HCT116 (cell line): ENCODE results near the gene C2orf76. TPM values are rescaled to one million over a fixed set of nuclear protein-coding genes. Genes with fewer than 3 reads are reported as not detected.

ENCODE experiments used
- ATAC-seq: fragments of 200-7000 bp; cut with Tn5 transposase; 2 replicates; pipeline ENCODE4 v1.9.1; 2020; ENCODE audit warnings: mild to moderate bottlenecking, moderate library complexity
- BruUV-seq: library from RNA; stranded (reverse); fragments of 400-500 nt; replicated peaks from 2 replicates; lab custom pipeline; 2021; lab: Mats Ljungman, UMichigan
- CTCF ChIA-PET: fragments of 300-600 bp; sonication (Branson Sonifier 250); formaldehyde crosslinking; loops from one replicate; lab custom pipeline; 2021; ENCODE audit warnings: antibody characterized with exemption; lab: Charles Lee
- POLR2A ChIA-PET: fragments of 300-600, 350-600 bp; sonication (Branson Sonifier 250); formaldehyde crosslinking; loops from one replicate; lab custom pipeline; 2021; ENCODE audit warnings: antibody characterized with exemption; lab: Charles Lee
- RAD21 ChIA-PET, 2 experiments: fragments of 300-600 bp; sonication (Branson Sonifier 250); formaldehyde crosslinking; loops; one replicate each; lab custom pipeline; 2023; ENCODE audit warnings: low total read pairs in 2 of 2; ENCODE audit not compliant: uncharacterized antibody in 2 of 2, unreplicated experiment in 2 of 2, low non-redundant PET in 1 of 2; lab: Charles Lee
- DNase-seq: peaks from one replicate; pipeline ENCODE4 v3.0.0-alpha.2; 2010; ENCODE audit warnings: low read depth, low spot score
- H2AFZ ChIP-seq: fragments of 200-600 bp; shearing (Covaris generic), sonication (generic); 2 replicates; pipeline ENCODE4 v1.6.1; 2017; ENCODE audit warnings: low read depth, mixed run types, mixed read lengths, antibody characterized with exemption, low read length; ENCODE audit not compliant: poor library complexity, severe bottlenecking
- H3K27ac ChIP-seq: 2 replicates; pipeline ENCODE4 v1.5.1; 2012; ENCODE audit warnings: low read depth, low read length
- H3K27me3 ChIP-seq: fragments of 200-600 bp; sonication (generic); 2 replicates; pipeline ENCODE4 v1.6.1; 2016; ENCODE audit warnings: mixed run types, low read length, mixed read lengths; ENCODE audit not compliant: insufficient read depth
- H3K36me3 ChIP-seq, 2 experiments: fragments of 200-500 bp in 1 of 2; fragments of 200-600 bp in 1 of 2; sonication (Bioruptor generic) in 1 of 2; sonication (generic) in 1 of 2; 2 replicates each; pipeline versions ENCODE4 v1.5.1 to v1.6.1; 2014 to 2016; ENCODE audit warnings: low read length in 2 of 2, inconsistent platforms in 1 of 2, mixed read lengths in 1 of 2, mixed run types in 1 of 2; ENCODE audit not compliant: insufficient read depth in 2 of 2, control insufficient read depth in 1 of 2
- H3K4me1 ChIP-seq, 2 experiments: fragments of 200-600 bp in 1 of 2; sonication (generic) in 1 of 2; 2 replicates each; pipeline versions ENCODE4 v1.5.1 to v1.6.1; 2012 to 2017; ENCODE audit warnings: low read length in 2 of 2, inconsistent platforms in 1 of 2, mild to moderate bottlenecking in 1 of 2, mixed read lengths in 1 of 2, mixed run types in 1 of 2, moderate library complexity in 1 of 2; ENCODE audit not compliant: insufficient read depth in 2 of 2, control insufficient read depth in 1 of 2
- H3K4me2 ChIP-seq: fragments of 200-600 bp; sonication (generic); 2 replicates; pipeline ENCODE4 v1.6.1; 2017; ENCODE audit warnings: mixed run types, low read length, mixed read lengths
- H3K4me3 ChIP-seq, 2 experiments: fragments of 200-600 bp in 1 of 2; sonication (generic) in 1 of 2; replicated peaks in 1 of 2; 2 replicates each; pipeline ENCODE4 v1.5.1; 2011 to 2016; ENCODE audit warnings: low read length in 2 of 2, control low read depth in 1 of 2, low read depth in 1 of 2, mild to moderate bottlenecking in 1 of 2, mixed read lengths in 1 of 2, mixed run types in 1 of 2
- H3K79me2 ChIP-seq: fragments of 200-600 bp; sonication (generic); 2 replicates; pipeline ENCODE4 v1.6.1; 2017; ENCODE audit warnings: mild to moderate bottlenecking, mixed run types, low read length, moderate library complexity, mixed read lengths; ENCODE audit not compliant: insufficient read depth
- H3K9ac ChIP-seq: fragments of 200-600 bp; sonication (generic); 2 replicates; pipeline ENCODE4 v1.6.1; 2016; ENCODE audit warnings: low read length, mixed read lengths
- H3K9me2 ChIP-seq: fragments of 200-600 bp; sonication (generic), shearing (Covaris generic); 2 replicates; pipeline ENCODE4 v1.6.1; 2017; ENCODE audit warnings: mixed run types, mild to moderate bottlenecking, moderate library complexity; ENCODE audit not compliant: insufficient read depth
- H3K9me3 ChIP-seq, 2 experiments: fragments of 200-500 bp in 1 of 2; fragments of 200-600 bp in 1 of 2; sonication (Bioruptor generic) in 1 of 2; sonication (generic) in 1 of 2; 2 replicates each; pipeline ENCODE4 v1.6.1; 2014 to 2017; ENCODE audit warnings: low read length in 2 of 2, mixed read lengths in 2 of 2, inconsistent platforms in 1 of 2, low read depth in 1 of 2, mild to moderate bottlenecking in 1 of 2, mixed run types in 1 of 2, moderate library complexity in 1 of 2; ENCODE audit not compliant: control insufficient read depth in 1 of 2, insufficient read depth in 1 of 2
- H4K20me1 ChIP-seq: fragments of 200-600 bp; sonication (generic), shearing (Covaris generic); 2 replicates; pipeline ENCODE4 v1.6.1; 2017; ENCODE audit warnings: mixed run types, mild to moderate bottlenecking, moderate library complexity; ENCODE audit not compliant: insufficient read depth
- ATF3 ChIP-seq: IDR thresholded peaks from 2 replicates; pipeline ENCODE4 v1.6.1; 2012
- CEBPB ChIP-seq: IDR thresholded peaks from 2 replicates; pipeline ENCODE4 v1.6.1; 2012; ENCODE audit warnings: low read depth
- CTCF ChIP-seq, 3 experiments: fragments of 200-600 bp in 1 of 3; sonication (generic) in 1 of 3; IDR thresholded peaks in 2 of 3; conservative IDR thresholded peaks in 1 of 3; 2 replicates each; pipeline ENCODE4 v1.5.1; 2012 to 2017; ENCODE audit warnings: low read depth in 2 of 3, low read length in 2 of 3, antibody characterized with exemption in 1 of 3, borderline replicate concordance in 1 of 3, control low read depth in 1 of 3, mild to moderate bottlenecking in 1 of 3, mixed read lengths in 1 of 3, mixed run types in 1 of 3, moderate library complexity in 1 of 3; ENCODE audit not compliant: insufficient read depth in 1 of 3
- EGR1 ChIP-seq: IDR thresholded peaks from 2 replicates; pipeline ENCODE4 v1.6.1; 2012; ENCODE audit warnings: low read depth
- ELF1 ChIP-seq: IDR thresholded peaks from 2 replicates; pipeline ENCODE4 v1.6.1; 2012; ENCODE audit warnings: low read depth, borderline replicate concordance
- EZH2phosphoT487 ChIP-seq: fragments of 200-600 bp; IDR thresholded peaks from 2 replicates; pipeline ENCODE4 v1.6.1; 2018; ENCODE audit warnings: antibody characterized with exemption, borderline replicate concordance
- FOSL1 ChIP-seq: IDR thresholded peaks from 2 replicates; pipeline ENCODE4 v1.6.1; 2012; ENCODE audit warnings: low read depth
- JUND ChIP-seq: IDR thresholded peaks from 2 replicates; pipeline ENCODE4 v1.6.1; 2012
- MAX ChIP-seq: IDR thresholded peaks from 2 replicates; pipeline ENCODE4 v1.6.1; 2012
- POLR2A ChIP-seq: IDR thresholded peaks from 2 replicates; pipeline ENCODE4 v1.7.0; 2011; ENCODE audit warnings: borderline replicate concordance; ENCODE audit not compliant: insufficient read depth, insufficient read length; ENCODE audit errors: extremely low read depth
- POLR2AphosphoS5 ChIP-seq: IDR thresholded peaks from 2 replicates; pipeline ENCODE4 v1.6.1; 2011; ENCODE audit warnings: mild to moderate bottlenecking, low read depth, low read length, moderate library complexity
- RAD21 ChIP-seq: IDR thresholded peaks from 2 replicates; pipeline ENCODE4 v1.6.1; 2012; ENCODE audit warnings: low read depth, mild to moderate bottlenecking
- REST ChIP-seq: IDR thresholded peaks from 2 replicates; pipeline ENCODE4 v1.6.1; 2012; ENCODE audit warnings: low read depth
- SIN3A ChIP-seq: IDR thresholded peaks from 2 replicates; pipeline ENCODE4 v1.6.1; 2012; ENCODE audit warnings: low read depth
- SP1 ChIP-seq: IDR thresholded peaks from 2 replicates; pipeline ENCODE4 v1.6.1; 2012; ENCODE audit warnings: low read depth
- SRF ChIP-seq: IDR thresholded peaks from 2 replicates; pipeline ENCODE4 v1.6.1; 2012; ENCODE audit warnings: low read depth
- TCF7L2 ChIP-seq: IDR thresholded peaks from 2 replicates; pipeline ENCODE4 v1.7.0; 2011; ENCODE audit warnings: borderline replicate concordance, inconsistent platforms; ENCODE audit not compliant: insufficient read depth, insufficient read length; ENCODE audit errors: extremely low read depth
- YY1 ChIP-seq: IDR thresholded peaks from 2 replicates; pipeline ENCODE4 v1.6.1; 2011; ENCODE audit warnings: low read length, low read depth, moderate library complexity, mild to moderate bottlenecking; ENCODE audit not compliant: insufficient replicate concordance; ENCODE audit errors: extremely low read depth
- ZFX ChIP-seq: fragments of 450-650 bp; IDR thresholded peaks from 2 replicates; pipeline ENCODE4 v1.6.1; 2017
- ZNF274 ChIP-seq: fragments of 200-500 bp; sonication (Bioruptor generic); IDR thresholded peaks from 2 replicates; pipeline ENCODE4 v1.6.1; 2014; ENCODE audit warnings: mild to moderate bottlenecking, low read depth, low read length, inconsistent platforms
- intact Hi-C: fragments of 100-400 bp; cut with micrococcal nuclease; formaldehyde crosslinking; loops from 2 replicates; pipeline ENCODE4 v1.10.0; 2022
- total RNA-seq: library from RNA; stranded (reverse); gene quantifications from one replicate; pipeline ENCODE4 v1.2.1, GENCODE V29; 2021; ENCODE audit not compliant: unreplicated experiment

The C2orf76 gene
- total RNA-seq, 1 experiment from 2014 or later, result 10.5 TPM

- no peak overlapping the region for H3K27ac ChIP-seq
- BruUV-seq, result no TSS peak
- no peaks in the 10 kb centered on the region for H3K27me3 ChIP-seq
- ChIA-PET RAD21 (no interaction called here), POLR2A (interaction anchor here (0.6 kb wide), 1 partner anchor 117 kb away, joined by 3 read pairs; no protein-coding TSS in a partner anchor), CTCF (interaction anchor here (0.7 kb wide), 1 partner anchor 11 kb away, joined by 3 read pairs; no protein-coding TSS in a partner anchor)
- no peaks in the 10 kb centered on the region for H3K79me2 ChIP-seq
- no peaks in the 10 kb centered on the region for H3K9me3 ChIP-seq
- no peak overlapping the region for H2AFZ ChIP-seq
- no peaks in the 10 kb centered on the region for H4K20me1 ChIP-seq
- H3K9ac ChIP-seq, result no peak overlapping the region
- H3K36me3 ChIP-seq, result no peaks in the 10 kb centered on the region
- H3K4me2 ChIP-seq, result no peak overlapping the region
- ATAC-seq (no peak), DNase-seq (no peak)
- intact Hi-C loops, result no loop called here
- no peak for TF ChIP-seq EZH2phosphoT487
- no peak for TF ChIP-seq SIN3A
- no peak for TF ChIP-seq ELF1
- no peak for TF ChIP-seq TCF7L2
- no peak for TF ChIP-seq POLR2AphosphoS5
- TF ChIP-seq SRF, result no peak
- no peak for TF ChIP-seq ZNF274
- no peak for TF ChIP-seq EGR1
- TF ChIP-seq FOSL1, result no peak
- TF ChIP-seq RAD21, result no peak
- TF ChIP-seq JUND, result no peak
- TF ChIP-seq CEBPB, result no peak
- TF ChIP-seq POLR2A, result no peak
- no peak for TF ChIP-seq ATF3
- TF ChIP-seq YY1, result no peak
- no peak for TF ChIP-seq REST
- TF ChIP-seq SP1, result no peak
- no peak for TF ChIP-seq MAX
- TF ChIP-seq ZFX, result no peak
- TF ChIP-seq CTCF (IDR thresholded peaks at IDR 0.05 in 2 of 3, conservative IDR thresholded peaks at IDR 0.05 in 1 of 3; ENCODE audit: borderline replicate concordance in 1 of 3, insufficient read depth in 1 of 3, low read depth in 2 of 3, low read length in 2 of 3), result no peak
- H3K4me3 ChIP-seq, result no peak overlapping the region
- no peaks in the 10 kb centered on the region for H3K4me1 ChIP-seq
- no peaks in the 10 kb centered on the region for H3K9me2 ChIP-seq
Observed at GRCh38 chr2:119280680-119281079, 86.0 kb downstream of the C2orf76 start.
